Neural cell (in vitro differentiated cells): Measurements from ENCODE around the gene ETNK2. TPM values are rescaled to one million over a fixed set of nuclear protein-coding genes. Genes with fewer than 3 reads are reported as not detected.
"Not testable (repeated sequence)": the region's sequence is repeated elsewhere in the genome, so short reads cannot be mapped to it uniquely, and the experiment has no call there.

Experiments used
- H2AFZ ChIP-seq: fragments of 200-600, 300-800 bp; sonication (generic), shearing (Covaris generic); 2 replicates; pipeline ENCODE4 v1.6.0; 2014; ENCODE audit warnings: low read depth, mild to moderate bottlenecking, antibody characterized with exemption, low read length, moderate library complexity
- H3F3A ChIP-seq: fragments of 200-600 bp; shearing (Covaris generic); 2 replicates; pipeline ENCODE4 v1.6.1; 2016; ENCODE audit warnings: mild to moderate bottlenecking, moderate library complexity, mixed read lengths, antibody characterized with exemption, low read length; ENCODE audit not compliant: insufficient read depth, poor library complexity, severe bottlenecking
- H3K27ac ChIP-seq: fragments of 200-600, 300-800 bp; sonication (generic), shearing (Covaris generic); 2 replicates; pipeline ENCODE4 v1.5.1; 2014; ENCODE audit warnings: mild to moderate bottlenecking, low read length, moderate library complexity
- H3K27me3 ChIP-seq: fragments of 300-800, 200-600 bp; sonication (generic), shearing (Covaris generic); 2 replicates; pipeline ENCODE4 v1.6.0; 2014; ENCODE audit warnings: mild to moderate bottlenecking, low read depth, low read length, moderate library complexity; ENCODE audit not compliant: insufficient read depth
- H3K36me3 ChIP-seq: fragments of 300-800, 200-600 bp; sonication (generic), shearing (Covaris generic); 2 replicates; pipeline ENCODE4 v1.5.1; 2014; ENCODE audit warnings: mild to moderate bottlenecking, antibody characterized with exemption, low read length, moderate library complexity; ENCODE audit not compliant: insufficient read depth
- H3K4me2 ChIP-seq: fragments of 300-800, 200-600 bp; sonication (generic), shearing (Covaris generic); 2 replicates; pipeline ENCODE4 v1.6.0; 2014; ENCODE audit warnings: mild to moderate bottlenecking, low read length
- H3K4me3 ChIP-seq: fragments of 300-800, 200-600 bp; sonication (generic), shearing (Covaris generic); 2 replicates; pipeline ENCODE4 v1.5.1; 2014; ENCODE audit warnings: mild to moderate bottlenecking, low read length, moderate library complexity
- H3K79me2 ChIP-seq: fragments of 200-600 bp; shearing (Covaris generic); replicated peaks from 2 replicates; pipeline ENCODE4 v1.6.0; 2014; ENCODE audit warnings: mild to moderate bottlenecking, low read length, moderate library complexity; ENCODE audit not compliant: insufficient read depth
- H3K9ac ChIP-seq: fragments of 300-800, 200-600 bp; sonication (generic), shearing (Covaris generic); 2 replicates; pipeline ENCODE4 v1.6.1; 2016; ENCODE audit warnings: mild to moderate bottlenecking, low read length, mixed read lengths
- H3K9me2 ChIP-seq: fragments of 200-600 bp; shearing (Covaris generic); 2 replicates; pipeline ENCODE4 v1.6.1; 2016; ENCODE audit warnings: mild to moderate bottlenecking, low read length, mixed read lengths; ENCODE audit not compliant: insufficient read depth
- H3K9me3 ChIP-seq: fragments of 200-600, 300-800 bp; sonication (generic), shearing (Covaris generic); 2 replicates; pipeline ENCODE4 v1.6.1; 2016; ENCODE audit warnings: mild to moderate bottlenecking, mixed run types, low read length, moderate library complexity, mixed read lengths
- H4K20me1 ChIP-seq: fragments of 200-600 bp; shearing (Covaris generic); 2 replicates; pipeline ENCODE4 v1.6.1; 2016; ENCODE audit warnings: mild to moderate bottlenecking, mixed run types; ENCODE audit not compliant: insufficient read depth
- EP300 ChIP-seq: fragments of 450-650 bp; conservative IDR thresholded peaks from 2 replicates; pipeline ENCODE4 v1.6.1; 2014; ENCODE audit warnings: antibody characterized with exemption, mild to moderate bottlenecking, moderate library complexity; ENCODE audit not compliant: poor library complexity, severe bottlenecking
- EZH2 ChIP-seq: fragments of 200-600, 300-800 bp; shearing (Covaris generic), sonication (generic); IDR thresholded peaks from 2 replicates; pipeline ENCODE4 v1.6.1; 2014; ENCODE audit warnings: antibody characterized with exemption, low read length, borderline replicate concordance, mild to moderate bottlenecking; ENCODE audit not compliant: insufficient read depth, poor library complexity, severe bottlenecking
- MXI1 ChIP-seq: fragments of 450-650 bp; conservative IDR thresholded peaks from 2 replicates; pipeline ENCODE4 v1.6.1; 2014; ENCODE audit warnings: antibody characterized with exemption, mild to moderate bottlenecking; ENCODE audit not compliant: poor library complexity, severe bottlenecking
- POLR2AphosphoS5 ChIP-seq: IDR thresholded peaks from 2 replicates; pipeline ENCODE4 v1.6.1; 2012
- RAD21 ChIP-seq: fragments of 450-650 bp; conservative IDR thresholded peaks from 2 replicates; pipeline ENCODE4 v1.6.1; 2014; ENCODE audit warnings: antibody characterized with exemption, mild to moderate bottlenecking, moderate library complexity
- REST ChIP-seq: IDR thresholded peaks from 2 replicates; pipeline ENCODE4 v1.6.1; 2012; ENCODE audit warnings: borderline replicate concordance
- SMC3 ChIP-seq: fragments of 450-650 bp; conservative IDR thresholded peaks from 2 replicates; pipeline ENCODE4 v1.6.1; 2014; ENCODE audit warnings: antibody characterized with exemption, mild to moderate bottlenecking, moderate library complexity; ENCODE audit not compliant: poor library complexity
- TAF1 ChIP-seq: IDR thresholded peaks from 2 replicates; pipeline ENCODE4 v1.6.1; 2012; ENCODE audit warnings: low read depth
- polyA plus RNA-seq: library from polyadenylated mRNA; depleted of rRNA; stranded (reverse); fragments of >200 nt; gene quantifications from 2 replicates; pipeline ENCODE4 v1.2.3, GENCODE V29; 2014
- TF ChIP-seq, protein P1 (sequence below): fragments of 450-650 bp; IDR thresholded peaks from 2 replicates; pipeline ENCODE4 v1.5.1; 2014; ENCODE audit warnings: antibody characterized with exemption, mild to moderate bottlenecking, moderate library complexity; ENCODE audit not compliant: poor library complexity, severe bottlenecking

ETNK2 gene
- polyA plus RNA-seq, 1 donor from 2014 or later = 26.7 TPM

- Histone ChIP-seq H3K9ac (no peak overlapping the region), H3K27me3 (no peaks in the 10 kb centered on the region), H3K79me2 (no peaks in the 10 kb centered on the region), H2AFZ (no peak overlapping the region), H3K27ac (no peak overlapping the region), H3K9me2 (no peaks in the 10 kb centered on the region), H3K4me3 (no peak overlapping the region), H3K4me2 (no peak overlapping the region), H3F3A (no peaks in the 10 kb centered on the region), H3K9me3 (no peaks in the 10 kb centered on the region), H3K36me3 (no peaks in the 10 kb centered on the region), H4K20me1 (no peaks in the 10 kb centered on the region)
- TF ChIP-seq MXI1 = no peak
Observed at GRCh38 chr1:204091066-204091465, 60.8 kb downstream of the ETNK2 start.

DNA sequence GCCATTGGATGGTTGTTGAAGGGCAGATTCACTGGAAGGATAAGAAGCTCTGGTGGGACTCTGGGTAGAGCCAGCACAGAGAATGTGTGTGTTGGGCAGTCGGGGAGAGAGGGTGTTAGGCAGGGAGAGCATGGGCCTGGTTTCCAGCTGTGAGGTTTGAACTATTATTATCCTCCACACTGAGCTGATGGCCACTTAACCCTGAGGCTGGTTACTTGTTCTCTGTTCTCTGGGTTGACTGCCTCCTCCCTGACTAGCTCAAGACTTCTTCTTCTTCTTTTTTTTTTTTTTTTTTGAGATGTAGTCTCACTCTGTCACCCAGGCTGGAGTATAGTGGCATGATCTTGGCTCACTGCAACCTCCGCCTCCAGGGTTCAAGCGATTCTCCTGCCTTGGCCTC is 61.7 kb downstream of the ETNK2 start:
- H3K4me2 ChIP-seq, H3K9me2 ChIP-seq, H3K9me3 ChIP-seq, H3K4me3 ChIP-seq, H4K20me1 ChIP-seq, H3K27ac ChIP-seq, H3K27me3 ChIP-seq, H2AFZ ChIP-seq, H3K9ac ChIP-seq, H3K79me2 ChIP-seq, H3F3A ChIP-seq, H3K36me3 ChIP-seq: not testable (repeated sequence)

DNA sequence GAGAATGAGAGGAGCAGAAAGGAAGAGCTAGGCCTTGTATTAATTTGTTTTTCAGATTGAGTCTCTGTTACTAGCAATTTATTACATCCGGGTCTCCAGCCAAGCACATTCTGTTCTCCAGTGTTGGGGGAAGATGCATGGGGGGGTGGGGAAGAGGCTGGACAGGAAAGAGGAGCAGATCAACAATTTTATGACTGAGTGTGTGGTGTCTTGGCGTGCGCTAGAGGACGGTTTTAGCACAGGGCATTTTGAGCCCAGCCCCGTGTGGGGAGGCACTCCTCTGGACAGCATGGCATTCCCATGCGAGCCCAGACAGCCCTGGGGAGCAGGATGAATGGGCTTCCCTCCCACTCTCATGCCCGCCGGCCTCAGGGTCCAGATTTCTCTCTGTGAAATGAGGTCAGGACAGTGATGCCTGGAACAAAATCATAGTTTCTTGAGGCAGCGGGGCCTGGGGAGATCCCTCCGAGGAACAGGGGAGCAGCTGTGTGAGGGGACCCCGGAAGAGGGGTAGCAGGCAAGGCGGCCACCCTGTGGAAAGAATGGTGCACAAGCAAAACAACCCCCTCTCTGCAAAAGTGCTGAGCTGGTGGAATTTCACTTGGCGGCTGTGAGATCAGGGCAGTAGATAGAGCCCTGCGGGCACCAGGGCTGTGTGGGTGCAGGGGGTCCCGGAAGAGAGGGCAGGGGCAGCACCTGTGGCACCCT is 62.6 kb downstream of the ETNK2 start:
- no peaks in the 10 kb centered on the region for H4K20me1 ChIP-seq
- no peak for TF ChIP-seq RAD21
- TF ChIP-seq, protein P1, sequence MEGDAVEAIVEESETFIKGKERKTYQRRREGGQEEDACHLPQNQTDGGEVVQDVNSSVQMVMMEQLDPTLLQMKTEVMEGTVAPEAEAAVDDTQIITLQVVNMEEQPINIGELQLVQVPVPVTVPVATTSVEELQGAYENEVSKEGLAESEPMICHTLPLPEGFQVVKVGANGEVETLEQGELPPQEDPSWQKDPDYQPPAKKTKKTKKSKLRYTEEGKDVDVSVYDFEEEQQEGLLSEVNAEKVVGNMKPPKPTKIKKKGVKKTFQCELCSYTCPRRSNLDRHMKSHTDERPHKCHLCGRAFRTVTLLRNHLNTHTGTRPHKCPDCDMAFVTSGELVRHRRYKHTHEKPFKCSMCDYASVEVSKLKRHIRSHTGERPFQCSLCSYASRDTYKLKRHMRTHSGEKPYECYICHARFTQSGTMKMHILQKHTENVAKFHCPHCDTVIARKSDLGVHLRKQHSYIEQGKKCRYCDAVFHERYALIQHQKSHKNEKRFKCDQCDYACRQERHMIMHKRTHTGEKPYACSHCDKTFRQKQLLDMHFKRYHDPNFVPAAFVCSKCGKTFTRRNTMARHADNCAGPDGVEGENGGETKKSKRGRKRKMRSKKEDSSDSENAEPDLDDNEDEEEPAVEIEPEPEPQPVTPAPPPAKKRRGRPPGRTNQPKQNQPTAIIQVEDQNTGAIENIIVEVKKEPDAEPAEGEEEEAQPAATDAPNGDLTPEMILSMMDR = no peak
- no peak for TF ChIP-seq MXI1
- TF ChIP-seq EZH2 = no peak
- TF ChIP-seq POLR2AphosphoS5 = no peak
- no peak for TF ChIP-seq EP300
- TF ChIP-seq TAF1 = no peak
- no peak for TF ChIP-seq REST
- TF ChIP-seq SMC3 = no peak

More for the DNA sequence above, 62.6 kb downstream of the ETNK2 start:
- Histone ChIP-seq H3K9me2 (no peaks in the 10 kb centered on the region), H3K4me2 (no peak overlapping the region), H3K9me3 (no peaks in the 10 kb centered on the region), H3K36me3 (no peaks in the 10 kb centered on the region), H2AFZ (no peak overlapping the region), H3K4me3 (no peak overlapping the region), H3K27ac (no peak overlapping the region), H3K79me2 (no peaks in the 10 kb centered on the region), H3F3A (no peaks in the 10 kb centered on the region), H3K9ac (no peak overlapping the region), H3K27me3 (no peaks in the 10 kb centered on the region)
